ENCODE measurements around the gene RHBDF1. TPM values are rescaled to one million over a fixed set of nuclear protein-coding genes. Genes with fewer than 3 reads are reported as not detected.

RHBDF1 gene
- total and polyA plus RNA-seq, 9 of the 15 experiments (the other 6 are each of a cell fraction or from before 2014, with no cell fraction given): 1.0 to 8.2 (median 4.2) TPM

- in situ Hi-C loops (cut with MboI): no loop called here
- TF ChIP-seq WHSC1 (IDR thresholded peaks at IDR 0.05; ENCODE audit: low read length) (no peak), HEY1 (CRISPR knock-in tag; IDR thresholded peaks at IDR 0.05; ENCODE audit: borderline replicate concordance) (no peak), CXXC5 (CRISPR knock-in tag; IDR thresholded peaks at IDR 0.05) (no peak), ZNF316 (IDR thresholded peaks at IDR 0.05) (no peak), GTF2F1 (IDR thresholded peaks at IDR 0.05; ENCODE audit: low read depth, low read length) (no peak), ZBTB17 (CRISPR knock-in tag; IDR thresholded peaks at IDR 0.05) (no peak), HINFP (tag; conservative IDR thresholded peaks at IDR 0.05; ENCODE audit: low read depth) (no peak), C11orf30 (IDR thresholded peaks at IDR 0.05; ENCODE audit: low read depth) (no peak), NR4A1 (CRISPR knock-in tag; IDR thresholded peaks at IDR 0.05) (no peak), NR4A1 (tag; IDR thresholded peaks at IDR 0.05) (no peak), FOXM1 (IDR thresholded peaks at IDR 0.05; ENCODE audit: low read depth) (no peak), FOXM1 (CRISPR knock-in tag; IDR thresholded peaks at IDR 0.05; ENCODE audit: low read depth) (no peak)
- Histone ChIP-seq H3K79me2 (ENCODE audit: control insufficient read depth, insufficient read depth, low read length) (no peaks in the 10 kb centered on the region), H4K20me1 (replicated peaks; ENCODE audit: control insufficient read depth, insufficient read depth, low read length) (peaks cover 13% of the 10 kb centered on the region), H2AFZ (ENCODE audit: low read depth, low read length) (no peak overlapping the region), H3K4me2 (ENCODE audit: insufficient read depth, low read length) (no peak overlapping the region), H3K36me3 (ENCODE audit: control insufficient read depth, insufficient read depth, low read length) (no peaks in the 10 kb centered on the region), H3K4me3 (no peak overlapping the region), H3K9me1 (ENCODE audit: control insufficient read depth, insufficient read depth, low read length) (no peaks in the 10 kb centered on the region), H3K4me1 (replicated peaks in 1 of 2; ENCODE audit: control insufficient read depth in 2 of 2, insufficient read depth in 2 of 2, low read length in 2 of 2) (peaks cover 5 to 72% of the 10 kb centered on the region in 2 experiments; a peak in 4 of 5 replicates), H3K27me3 (ENCODE audit: control insufficient read depth in 2 of 2, insufficient read depth in 2 of 2, low read length in 2 of 2) (no peaks in the 10 kb centered on the region), H3K9ac (ENCODE audit: insufficient read depth in 1 of 2, low read depth in 2 of 2, low read length in 2 of 2) (0 out of 4 replicates have a peak overlapping the region, but pooled peaks of 1 of the 2 experiments have one; percentile 8), H3K27ac (ENCODE audit: extremely low read depth, low read depth, low read length) (no peak overlapping the region), H3K9me3 (replicated peaks; ENCODE audit: control insufficient read depth, insufficient read depth, low read depth, low read length) (no peaks in the 10 kb centered on the region; the same call in 1 of the 2 replicates)
- WGBS (ENCODE audit: insufficient coverage, low coverage, missing lambda C conversion rate): 51% methylated on average over 8 of the region's 8 CpGs
- no peak for FAIRE-seq
- no TSS peak for BruUV-seq (replicated peaks)
- intact Hi-C loops (cut with micrococcal nuclease): no loop called here
- ChIA-PET CTCF (ENCODE audit: low intra/inter-chr PET ratio) (interaction anchor here (7.3 kb wide), 1 partner anchor 28 kb away, joined by 125 read pairs; no protein-coding TSS in a partner anchor), POLR2A (interaction anchor here (0.6 to 4.4 kb wide), 7 partner anchors 9 to 141 kb away, joined by 3 to 18 read pairs (median 3); partner anchors contain the start of genes POLR3K and SNRNP25)
- no peak for DNase-seq (ENCODE audit: extremely low read depth in 1 of 4, low spot score in 3 of 4)
- ATAC-seq: no peak
These were observed 3.2 kb downstream of the RHBDF1 start for GRCh38 chr16:69181-69580.
